Cerebellar nuclear complex (tissue), 1 donor: ENCODE measurements around the gene TM9SF3.

Experiments used
- DNase-seq, 2 experiments: peaks; one replicate each; lab custom pipeline; 2025; lab: John Stamatoyannopoulos, UW

The TM9SF3 gene

GRCh38 chr10:96511044-96511945, 75.5 kb downstream of the TM9SF3 start:
- DNase-seq = no peak

- DNase-seq = no peak
Observed at GRCh38 chr10:96509017-96509641, 77.7 kb downstream of the TM9SF3 start.

- no peak for DNase-seq
Observed at GRCh38 chr10:96507044-96507443, 79.8 kb downstream of the TM9SF3 start.

- DNase-seq = no peak
Observed at GRCh38 chr10:96505150-96506136, 81.4 kb downstream of the TM9SF3 start.

GRCh38 chr10:96502561-96503282, 84.1 kb downstream of the TM9SF3 start:
- no peak for DNase-seq

GRCh38 chr10:96501985-96502384, 84.8 kb downstream of the TM9SF3 start:
- no peak for DNase-seq

GRCh38 chr10:96500519-96500918, 86.3 kb downstream of the TM9SF3 start:
- DNase-seq = no peak

- DNase-seq = no peak
Observed at GRCh38 chr10:96500050-96500449, 86.8 kb downstream of the TM9SF3 start.

- DNase-seq = no peak
Observed at GRCh38 chr10:96497391-96497790, 89.4 kb downstream of the TM9SF3 start.

GRCh38 chr10:96496281-96496925, 90.4 kb downstream of the TM9SF3 start:
- DNase-seq = no peak

- DNase-seq = no peak
Observed at GRCh38 chr10:96495544-96495943, 91.3 kb downstream of the TM9SF3 start.

GRCh38 chr10:96494694-96495093, 92.1 kb downstream of the TM9SF3 start:
- no peak for DNase-seq

GRCh38 chr10:96493871-96494525, 92.8 kb downstream of the TM9SF3 start:
- no peak for DNase-seq

- no peak for DNase-seq
Observed at GRCh38 chr10:96493254-96493653, 93.6 kb downstream of the TM9SF3 start.

- DNase-seq = no peak
Observed at GRCh38 chr10:96491303-96491702, 95.5 kb downstream of the TM9SF3 start.

- no peak for DNase-seq
Observed at GRCh38 chr10:96488161-96488935, 98.5 kb downstream of the TM9SF3 start.

GRCh38 chr10:96482815-96483588, 103.8 kb downstream of the TM9SF3 start:
- no peak for DNase-seq

GRCh38 chr10:96478355-96478754, 108.5 kb downstream of the TM9SF3 start:
- no peak for DNase-seq

- no peak for DNase-seq
Observed at GRCh38 chr10:96473866-96474265, 112.9 kb downstream of the TM9SF3 start.
